ENCODE measurements around the gene PIPOX. TPM values are rescaled to one million over a fixed set of nuclear protein-coding genes. Genes with fewer than 3 reads are reported as not detected.

Gene PIPOX
- total RNA-seq, 1 donor from 2014 or later: 1.5 TPM

DNA sequence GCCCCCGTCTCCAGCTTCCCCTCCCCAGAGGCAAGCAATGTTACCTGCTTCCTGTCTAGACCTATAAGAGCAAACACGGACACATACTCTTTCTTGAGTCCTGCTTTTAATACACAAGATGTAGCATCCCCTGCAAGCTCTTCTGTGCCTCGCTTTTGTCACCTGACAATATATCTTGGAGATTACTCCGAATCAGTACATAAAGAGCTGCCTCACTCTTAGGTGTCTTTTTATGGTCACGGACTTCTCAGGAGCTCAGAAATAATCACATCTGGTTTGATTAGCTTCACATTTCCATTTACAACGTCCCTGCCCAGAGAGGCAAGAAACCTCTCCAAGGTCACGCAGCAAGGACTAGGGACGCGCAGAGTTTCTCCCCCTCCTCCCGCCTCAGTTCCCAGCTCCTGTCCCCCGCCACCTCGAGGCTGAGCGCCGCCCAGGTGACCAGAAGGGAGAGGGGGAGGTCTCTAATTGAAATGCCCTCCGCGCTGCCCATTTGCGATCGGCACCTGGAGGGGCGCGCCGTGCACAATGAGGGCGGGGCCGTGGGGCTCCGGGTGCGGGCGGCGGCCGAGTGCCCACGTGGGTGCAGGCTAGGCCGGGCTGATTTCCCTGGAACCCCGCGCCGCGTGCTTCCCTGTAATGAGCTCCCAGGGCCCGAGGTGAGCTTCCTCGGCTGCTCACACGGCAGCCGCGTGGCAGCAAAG is 23.3 kb upstream of the PIPOX start:
- DNase-seq (ENCODE audit: extremely low read depth, low read depth, low spot score): no peak

- no peak for DNase-seq (ENCODE audit: extremely low read depth, low read depth, low spot score)
Observed at GRCh38 chr17:29020576-29020975, 22.4 kb upstream of the PIPOX start.

- no peak for DNase-seq (ENCODE audit: extremely low read depth, low read depth, low spot score)
Observed at GRCh38 chr17:29021226-29021625, 21.7 kb upstream of the PIPOX start.

GRCh38 chr17:29022074-29022473 is 20.9 kb upstream of the PIPOX start:
- DNase-seq (ENCODE audit: extremely low read depth, low read depth, low spot score): no peak

GRCh38 chr17:29024316-29024952 is 18.5 kb upstream of the PIPOX start:
- no peak for DNase-seq (ENCODE audit: extremely low read depth, low read depth, low spot score)

DNA sequence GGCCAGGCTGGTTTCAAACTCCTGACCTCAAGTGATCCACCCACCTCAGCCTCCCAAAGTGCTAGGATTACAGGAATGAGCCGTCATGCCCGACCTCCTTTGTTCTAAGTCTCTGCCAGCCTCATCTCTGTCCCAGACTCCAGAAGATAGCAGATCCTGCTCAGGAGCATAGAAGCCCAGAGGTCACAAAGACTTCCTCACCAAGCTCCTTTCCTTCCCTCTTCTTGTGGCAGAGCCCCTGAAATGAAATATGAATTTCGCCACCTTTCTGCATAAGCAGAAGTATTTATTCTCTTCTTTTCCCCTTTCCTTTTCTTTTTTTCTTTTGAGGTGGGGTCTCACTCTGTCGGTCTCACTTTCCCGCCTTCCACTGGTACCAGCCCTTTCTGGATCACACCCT is 11.5 kb upstream of the PIPOX start:
- no peak for DNase-seq (ENCODE audit: extremely low read depth, low read depth, low spot score)

- DNase-seq (ENCODE audit: extremely low read depth, low read depth, low spot score): no peak
Observed at GRCh38 chr17:29032013-29032856, 10.7 kb upstream of the PIPOX start.

DNA sequence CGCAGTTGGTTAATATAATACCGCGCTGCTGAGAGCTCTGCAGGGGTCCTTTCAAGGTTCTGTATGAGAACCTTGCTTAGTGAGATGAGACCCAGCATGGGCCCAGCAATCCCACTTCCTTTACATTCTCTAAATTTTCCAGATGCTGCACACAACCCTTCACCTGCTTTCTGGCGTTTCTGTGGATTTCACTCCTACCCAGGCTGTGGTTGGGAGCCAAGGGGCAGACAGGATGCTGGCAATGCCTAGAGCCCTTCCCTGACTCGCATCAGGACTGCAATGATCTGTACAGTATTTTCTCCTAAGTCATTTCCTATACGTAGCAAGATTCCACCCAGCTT is 10.1 kb upstream of the PIPOX start:
- no peak for DNase-seq (ENCODE audit: extremely low read depth, low read depth, low spot score)

DNA sequence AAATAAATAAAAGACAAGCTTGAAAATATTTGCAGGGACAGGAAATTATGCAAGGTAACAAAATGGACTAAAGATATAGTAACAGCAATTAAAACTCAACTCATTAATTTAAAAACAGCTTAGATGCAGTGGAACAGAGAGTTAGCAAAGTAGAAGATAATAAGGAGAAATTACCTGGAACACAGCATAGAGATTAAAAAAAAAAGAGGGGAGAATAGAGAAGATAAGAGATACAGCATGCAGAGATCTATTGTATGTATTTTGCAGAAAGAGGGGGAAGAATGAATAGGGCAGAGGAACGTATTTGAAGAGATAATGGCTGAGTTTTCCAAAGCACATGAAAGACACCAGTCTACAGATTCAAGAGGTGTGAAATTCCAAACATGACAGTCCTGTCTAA is 8.4 kb upstream of the PIPOX start:
- DNase-seq (ENCODE audit: extremely low read depth, low read depth, low spot score): no peak

DNA sequence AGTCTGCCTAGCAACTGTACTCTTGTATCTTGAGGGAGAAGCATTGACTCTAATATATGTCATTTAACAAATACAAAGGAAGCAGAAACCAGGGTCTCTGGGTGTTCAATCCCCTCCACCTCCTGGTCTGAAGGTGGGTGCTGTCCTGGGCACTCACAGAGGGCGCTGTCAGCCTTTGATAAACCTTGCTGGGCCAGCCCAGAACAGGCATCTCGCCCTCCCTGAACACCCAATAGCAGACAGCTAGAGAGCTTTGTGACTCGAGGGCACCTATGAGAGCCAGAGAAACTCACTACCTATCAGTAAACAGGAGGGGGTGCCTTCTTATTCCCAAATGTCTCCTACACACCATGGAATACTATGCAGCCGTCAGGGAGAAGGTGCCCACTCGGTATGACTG is 6.4 kb upstream of the PIPOX start:
- DNase-seq (ENCODE audit: extremely low read depth, low read depth, low spot score): no peak

DNA sequence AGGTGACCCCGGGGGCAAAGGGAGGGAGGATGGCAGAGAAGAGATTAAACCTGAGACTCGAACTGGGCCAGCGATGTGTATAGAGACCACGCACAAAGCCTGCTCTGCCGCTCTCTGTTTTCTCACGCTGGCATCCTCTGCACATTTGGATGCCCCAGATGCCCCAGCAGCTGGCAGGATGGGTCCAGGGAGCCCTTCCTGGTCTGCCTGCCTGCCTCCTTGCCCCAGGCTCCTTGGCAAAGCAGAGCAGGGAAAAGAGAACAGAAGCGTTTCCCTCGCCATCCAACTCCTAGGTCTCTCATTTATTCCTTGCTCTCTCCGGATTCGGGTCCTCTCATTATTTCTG is 5.2 kb upstream of the PIPOX start:
- DNase-seq (ENCODE audit: extremely low read depth, low read depth, low spot score): no peak

DNA sequence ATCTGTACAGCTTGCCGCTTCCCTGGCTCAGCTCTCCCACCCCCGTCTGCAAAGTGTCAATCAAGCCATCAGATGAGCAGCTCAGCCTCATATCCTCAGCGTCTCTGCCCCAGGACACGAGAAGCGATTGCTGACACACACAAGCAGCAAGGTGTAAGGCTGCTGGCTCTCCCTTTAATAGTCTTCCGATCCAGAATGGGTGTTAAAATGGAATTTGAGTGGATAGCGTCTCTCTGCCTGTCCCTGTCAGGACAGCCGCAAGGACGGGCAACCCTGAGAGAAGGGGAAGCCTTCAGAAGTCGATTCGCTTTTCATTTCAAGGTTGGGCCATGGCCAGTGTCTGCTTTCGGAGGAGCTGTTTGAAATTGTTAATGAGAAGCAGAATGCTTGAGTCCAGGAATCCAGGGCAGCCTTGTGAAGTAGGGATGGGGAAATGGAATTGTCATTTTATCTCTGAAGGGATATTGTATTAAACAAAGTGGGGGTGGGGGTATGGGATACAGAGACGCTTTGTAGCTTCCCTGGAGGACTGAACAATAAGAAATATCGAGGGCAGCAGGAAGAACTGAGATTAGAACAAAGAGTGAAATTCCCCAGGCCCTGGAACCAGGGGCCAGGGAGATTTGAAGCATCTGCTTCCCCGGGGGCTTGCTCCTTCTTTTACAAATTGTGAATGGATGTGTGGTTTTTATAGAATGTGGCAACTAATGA is 4.7 kb upstream of the PIPOX start:
- no peak for DNase-seq (ENCODE audit: extremely low read depth, low read depth, low spot score)

GRCh38 chr17:29039764-29040598 is 3.0 kb upstream of the PIPOX start:
- DNase-seq (ENCODE audit: extremely low read depth, low read depth, low spot score): no peak

DNA sequence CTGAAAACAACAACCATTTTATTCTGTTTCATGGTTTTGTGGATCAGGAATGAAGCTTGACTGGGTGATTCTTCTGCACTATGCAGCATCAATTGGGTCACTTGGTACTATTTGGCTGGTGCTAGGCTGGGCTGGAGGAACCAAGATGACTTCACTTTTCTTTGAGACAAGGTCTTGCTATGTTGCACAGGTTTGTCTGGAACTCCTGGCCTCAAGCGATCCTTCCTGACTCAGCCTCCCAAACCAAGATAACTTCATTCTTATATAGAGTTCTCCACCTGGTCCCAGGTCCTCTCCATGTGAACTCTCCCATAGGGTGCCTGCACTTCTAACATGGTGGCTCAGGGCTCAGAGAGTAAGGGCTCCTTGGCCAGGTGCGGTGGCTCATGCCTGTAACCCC is 1.9 kb upstream of the PIPOX start:
- no peak for DNase-seq (ENCODE audit: extremely low read depth, low read depth, low spot score)

- DNase-seq (ENCODE audit: extremely low read depth, low read depth, low spot score): no peak
Observed at GRCh38 chr17:29041571-29041970, 1.4 kb upstream of the PIPOX start.

- no peak for DNase-seq (ENCODE audit: extremely low read depth, low read depth, low spot score)
Observed at GRCh38 chr17:29042026-29042678, 789 bp upstream of the PIPOX start.

DNA sequence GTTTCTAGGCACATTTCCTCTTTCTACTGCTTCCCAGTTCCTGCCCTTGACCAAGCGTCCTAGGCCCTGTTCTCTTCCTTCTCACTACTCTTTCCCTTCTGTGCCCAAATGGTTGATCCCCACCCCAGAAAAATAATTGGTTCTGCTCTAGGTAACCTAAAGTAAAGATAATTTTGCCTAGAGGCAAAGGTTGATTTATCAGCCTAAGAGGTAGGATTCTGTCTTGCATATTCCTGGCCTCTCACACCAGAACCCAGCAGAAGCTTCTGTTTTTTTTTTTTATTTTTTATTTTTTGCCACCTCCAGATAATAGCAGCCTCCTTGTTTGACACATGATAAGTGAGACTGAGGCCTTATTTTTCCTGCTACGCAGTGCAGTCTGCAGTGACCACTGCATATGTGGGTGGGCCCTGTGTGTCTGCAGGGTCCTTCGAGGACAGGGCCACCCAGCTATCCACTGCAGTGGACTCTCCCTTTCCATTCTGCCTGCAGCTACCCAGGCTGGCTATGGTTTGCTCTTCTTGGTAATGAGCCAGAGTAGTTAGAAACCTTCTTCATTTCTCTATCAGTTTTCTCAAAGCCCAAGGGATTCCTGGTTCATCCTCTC is 701 bp downstream of the PIPOX start:
- DNase-seq (ENCODE audit: extremely low read depth, low read depth, low spot score): no peak

DNA sequence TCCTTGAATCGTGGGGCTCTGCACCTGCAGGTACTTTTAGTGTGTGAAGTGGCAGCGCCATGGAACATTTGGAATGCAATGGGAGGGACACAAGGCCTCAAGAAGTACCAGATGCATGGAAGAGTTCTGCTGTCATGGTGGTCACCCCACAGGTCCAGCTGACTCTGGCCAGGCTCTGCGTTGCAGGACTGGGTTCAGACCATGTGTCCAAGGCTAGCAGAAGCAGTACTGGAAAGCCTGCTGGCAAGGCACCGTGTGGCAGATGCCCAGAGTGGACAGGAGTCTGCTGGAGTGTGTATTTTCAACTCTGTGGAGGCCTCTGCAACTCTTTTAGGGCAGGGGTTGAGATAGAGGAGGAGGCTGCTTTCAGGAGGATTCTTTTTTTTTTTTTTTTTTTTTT is 2.1 kb downstream of the PIPOX start:
- no peak for DNase-seq (ENCODE audit: extremely low read depth, low read depth, low spot score)

DNA sequence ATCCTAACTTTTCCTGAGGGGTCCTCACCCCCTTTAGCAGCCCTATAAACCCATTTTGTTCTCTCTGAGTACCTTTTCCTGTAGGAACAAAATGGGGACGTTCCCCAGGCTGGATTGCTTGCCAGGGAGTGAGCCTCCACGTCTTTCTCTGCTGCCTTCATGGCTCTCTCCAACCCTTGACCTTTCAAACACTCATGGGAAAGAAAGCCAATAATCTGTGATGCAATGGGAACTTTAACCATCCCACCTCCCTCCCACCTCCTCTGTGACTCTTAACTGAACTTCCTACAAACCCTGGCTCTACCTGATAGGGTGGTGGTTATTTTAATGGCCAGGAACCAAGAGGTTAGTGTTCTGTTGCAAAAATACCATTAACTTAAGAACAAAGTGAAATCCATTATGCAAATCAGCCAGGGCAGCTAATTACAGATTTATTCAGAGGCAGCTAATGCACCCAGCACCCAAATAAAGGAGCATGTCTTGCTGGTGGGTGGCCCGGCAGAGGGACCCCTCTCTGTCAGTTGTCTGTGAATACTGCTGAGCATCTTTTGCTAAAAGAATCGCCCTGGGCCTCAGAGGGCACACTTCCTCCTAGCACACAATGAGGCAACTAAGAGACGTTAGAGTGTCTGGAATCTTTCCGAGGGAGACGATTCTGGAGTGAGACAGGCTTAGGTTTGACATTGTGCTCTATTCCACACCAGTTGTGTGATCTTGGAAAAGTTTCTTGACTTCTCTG is 3.0 kb downstream of the PIPOX start:
- no peak for DNase-seq (ENCODE audit: extremely low read depth, low read depth, low spot score)

Data from glomerular endothelial cell (primary cell).